SK-N-SH treated with all-trans-retinoic acid at 6 μM for 48 hours (cell line): ENCODE results near the gene ZNF529.

Source experiments
- CSDC2 ChIP-seq: fragments of 250-450 bp; sonication (Bioruptor Pico); IDR thresholded peaks from 2 replicates; pipeline ENCODE4 v1.5.0; 2020; ENCODE audit warnings: mild to moderate bottlenecking, moderate library complexity
- ZFP3 ChIP-seq: fragments of 250-450 bp; sonication (Bioruptor Pico); IDR thresholded peaks from 2 replicates; pipeline ENCODE4 v1.5.0; 2020; ENCODE audit warnings: mild to moderate bottlenecking, moderate library complexity

DNA sequence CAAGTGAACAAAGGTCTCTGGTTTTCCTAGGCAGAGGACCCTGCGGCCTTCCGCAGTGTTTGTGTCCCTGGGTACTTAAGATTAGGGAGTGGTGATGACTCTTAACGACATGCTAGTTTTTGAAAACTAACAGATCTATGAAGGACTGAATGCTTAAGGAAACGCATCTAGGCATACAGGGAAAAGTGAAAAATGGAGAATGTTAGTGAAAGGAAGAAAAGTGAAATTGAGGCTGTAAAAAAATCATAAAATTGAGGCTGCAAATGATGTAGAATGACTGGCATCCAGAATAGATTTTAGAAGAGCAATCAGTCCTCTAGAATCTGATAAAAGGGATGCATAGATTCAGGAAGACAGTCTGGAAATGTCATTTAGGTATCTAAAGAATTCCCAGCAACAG lies 48.5 kb downstream of the ZNF529 start:
- no peak for TF ChIP-seq ZFP3 (CRISPR knock-in tag)
- no peak for TF ChIP-seq CSDC2 (CRISPR knock-in tag)
